Natural killer cell (primary cell): ENCODE measurements around the gene BCL2L1. TPM values are rescaled to one million over a fixed set of nuclear protein-coding genes. Genes with fewer than 3 reads are reported as not detected.

Source experiments
- ATAC-seq, 3 donors: fragments of 150-1000 bp in 2 of 3; fragments of 200-7000 bp in 1 of 3; cut with Tn5 transposase; 1 replicate in 1 of 3; 2 replicates in 2 of 3; pipeline ENCODE4 v1.10.0; 2021; ENCODE audit warnings: mild to moderate bottlenecking in 2 of 3, moderate library complexity in 2 of 3
- DNase-seq, 2 donors: peaks; one replicate each; pipeline versions ENCODE4 v3.0.0 to v3.0.0-alpha.2; 2013 to 2021; ENCODE audit warnings: mixed read lengths in 1 of 2
- H3K27ac ChIP-seq: one replicate; pipeline ENCODE4 v1.5.1; 2013; ENCODE audit warnings: mild to moderate bottlenecking, low read length
- H3K27me3 ChIP-seq: one replicate; pipeline ENCODE4 v1.6.1; 2013; ENCODE audit warnings: low read length; ENCODE audit not compliant: control insufficient read depth, insufficient read depth
- H3K36me3 ChIP-seq: one replicate; pipeline ENCODE4 v1.6.1; 2013; ENCODE audit warnings: low read length; ENCODE audit not compliant: control insufficient read depth, insufficient read depth
- H3K4me1 ChIP-seq: one replicate; pipeline ENCODE4 v1.6.1; 2013; ENCODE audit warnings: low read length; ENCODE audit not compliant: control insufficient read depth, insufficient read depth
- H3K4me3 ChIP-seq: one replicate; pipeline ENCODE4 v1.5.1; 2013; ENCODE audit warnings: low read length
- H3K9me3 ChIP-seq: one replicate; pipeline ENCODE4 v1.6.1; 2013; ENCODE audit warnings: low read length; ENCODE audit not compliant: control insufficient read depth, insufficient read depth
- H3K27ac Mint-ChIP-seq, 2 donors: one replicate each; pipeline ENCODE4 v1.8.0; 2022; ENCODE audit warnings: mild to moderate bottlenecking in 2 of 2, mixed read lengths in 2 of 2, moderate library complexity in 1 of 2
- H3K27me3 Mint-ChIP-seq, 2 donors: one replicate each; pipeline ENCODE4 v1.8.0; 2022; ENCODE audit warnings: low read depth in 2 of 2, mixed read lengths in 2 of 2
- H3K36me3 Mint-ChIP-seq: one replicate; pipeline ENCODE4 v1.8.0; 2022; ENCODE audit warnings: mixed read lengths
- H3K4me1 Mint-ChIP-seq, 2 donors: one replicate each; pipeline ENCODE4 v1.8.0; 2022; ENCODE audit warnings: mixed read lengths in 2 of 2
- H3K4me3 Mint-ChIP-seq: one replicate; pipeline ENCODE4 v1.8.0; 2022; ENCODE audit warnings: mild to moderate bottlenecking, moderate library complexity, mixed read lengths
- H3K9me3 Mint-ChIP-seq, 2 donors: one replicate each; pipeline ENCODE4 v1.8.0; 2022; ENCODE audit warnings: mixed read lengths in 2 of 2
- CTCF ChIP-seq: fragments of 200-600 bp; IDR thresholded peaks from one replicate; pipeline ENCODE4 v1.8.0; 2022; ENCODE audit warnings: antibody characterized with exemption
- WGBS: methylation state at CpG from one replicate; pipeline ENCODE4 v1.1.7; 2013; ENCODE audit warnings: missing lambda C conversion rate; ENCODE audit not compliant: insufficient coverage; 5-methylcytosine and 5-hydroxymethylcytosine counted together
- intact Hi-C: fragments of 100-400 bp; cut with micrococcal nuclease; formaldehyde crosslinking; loops from one replicate; pipeline ENCODE4 v1.14.2; 2022
- total RNA-seq, 4 donors: library from RNA; stranded (reverse); fragments of 120-200 nt in 1 of 4; gene quantifications; one replicate each; pipeline versions ENCODE4 v1.2.3 to v1.2.4, GENCODE V29; 2013 to 2022

Gene BCL2L1
- total RNA-seq, 3 donors from 2014 or later (not counting 1 experiment from before 2014, with no cell fraction given), result 67.4 to 92.6 (median 78.6) TPM

- Mint-ChIP-seq H3K36me3 (no peaks in the 10 kb centered on the region), H3K27me3 (no peaks in the 10 kb centered on the region), H3K4me3 (no peak overlapping the region), H3K9me3 (no peaks in the 10 kb centered on the region), H3K4me1 (no peaks in the 10 kb centered on the region), H3K27ac (no peak overlapping the region)
- no peaks in the 10 kb centered on the region for H3K27me3 ChIP-seq
- intact Hi-C loops, result no loop called here
- H3K9me3 ChIP-seq, result no peaks in the 10 kb centered on the region
- DNase-seq (no peak), ATAC-seq (no peak)
- H3K4me1 ChIP-seq, result peaks cover 4% of the 10 kb centered on the region
- WGBS, result 85% methylated on average over 2 of the region's 3 CpGs
- TF ChIP-seq CTCF, result no peak
- no peaks in the 10 kb centered on the region for H3K36me3 ChIP-seq
- no peak overlapping the region for H3K4me3 ChIP-seq
- no peak overlapping the region for H3K27ac ChIP-seq
Measured at GRCh38 chr20:31620246-31620645, 102.4 kb downstream of the BCL2L1 start.

GRCh38 chr20:31617432-31618104 is 105.1 kb downstream of the BCL2L1 start:
- Histone ChIP-seq H3K36me3 (no peaks in the 10 kb centered on the region), H3K27ac (no peak overlapping the region), H3K9me3 (no peaks in the 10 kb centered on the region), H3K4me1 (peaks cover 7% of the 10 kb centered on the region), H3K4me3 (no peak overlapping the region), H3K27me3 (no peaks in the 10 kb centered on the region)
- Mint-ChIP-seq H3K27me3 (no peaks in the 10 kb centered on the region), H3K4me3 (no peak overlapping the region), H3K9me3 (no peaks in the 10 kb centered on the region), H3K27ac (no peak overlapping the region), H3K36me3 (no peaks in the 10 kb centered on the region), H3K4me1 (peaks cover 0 to 6% of the 10 kb centered on the region in 2 donors)
- ATAC-seq (no peak), DNase-seq (no peak)
- 51% methylated on average over 6 of the region's 6 CpGs for WGBS
- no peak for TF ChIP-seq CTCF
- intact Hi-C loops, result no loop called here

- no peaks in the 10 kb centered on the region for H3K27me3 Mint-ChIP-seq
- peaks cover 8% of the 10 kb centered on the region for H3K4me1 ChIP-seq
- H3K4me1 Mint-ChIP-seq, result peaks cover 0 to 7% of the 10 kb centered on the region in 2 donors
- H3K9me3 ChIP-seq, result no peaks in the 10 kb centered on the region
- H3K9me3 Mint-ChIP-seq, result no peaks in the 10 kb centered on the region
- no peak overlapping the region for H3K4me3 ChIP-seq
- intact Hi-C loops, result no loop called here
- DNase-seq (no peak), ATAC-seq (no peak)
- TF ChIP-seq CTCF, result no peak
- H3K36me3 ChIP-seq, result no peaks in the 10 kb centered on the region
- H3K27ac ChIP-seq, result no peak overlapping the region
- H3K4me3 Mint-ChIP-seq, result no peak overlapping the region
- WGBS, result 93% methylated on average over 8 of the region's 8 CpGs
- H3K27me3 ChIP-seq, result peaks cover 2% of the 10 kb centered on the region
- no peak overlapping the region for H3K27ac Mint-ChIP-seq
- no peaks in the 10 kb centered on the region for H3K36me3 Mint-ChIP-seq
Measured at GRCh38 chr20:31615416-31615815, 107.3 kb downstream of the BCL2L1 start.

Other genes starting within 250 kb of the BCL2L1 start
- gene DEFB124, start 247.7 kb downstream of the BCL2L1 start, total RNA-seq, result not detected
- not detected for gene REM1, start 247.6 kb downstream of the BCL2L1 start, total RNA-seq
- 100 to 1,000 TPM in 2 of 3 donors, 10 to 100 TPM in 1; 97.5 to 135 (median 104) TPM for gene HM13, start 208.4 kb downstream of the BCL2L1 start, total RNA-seq
- 10 to 100 TPM in 1 of 3 donors, 1 to 10 TPM in 2; 5.6 to 10.1 (median 6.4) TPM for gene ID1, start 117.6 kb downstream of the BCL2L1 start, total RNA-seq
- gene COX4I2, start 85.0 kb downstream of the BCL2L1 start, total RNA-seq, result not detected
- gene TPX2, start 16.4 kb upstream of the BCL2L1 start, total RNA-seq, result 1 to 10 TPM; 2.2 to 4.2 (median 2.2) TPM
- under 1 TPM in 1 of 3 donors, not detected in 2; 0.12 TPM for gene MYLK2, start 96.5 kb upstream of the BCL2L1 start, total RNA-seq
- gene FOXS1, start 122.7 kb upstream of the BCL2L1 start, total RNA-seq, result not detected
- not detected for gene DUSP15, start 147.7 kb upstream of the BCL2L1 start, total RNA-seq
- gene TTLL9, start 147.8 kb upstream of the BCL2L1 start, total RNA-seq, result not detected
- gene PDRG1, start 229.2 kb upstream of the BCL2L1 start, total RNA-seq, result 10 to 100 TPM in 2 of 3 donors, 1 to 10 TPM in 1; 9.0 to 12.8 (median 10.4) TPM
- not detected for gene XKR7, start 245.3 kb upstream of the BCL2L1 start, total RNA-seq